M059J (cell line): ENCODE results near the gene REN. TPM values are rescaled to one million over a fixed set of nuclear protein-coding genes. Genes with fewer than 3 reads are reported as not detected.

Experiments
- DNase-seq: peaks from one replicate; pipeline ENCODE4 v3.0.0-alpha.2; 2012; ENCODE audit warnings: low read depth
- total RNA-seq: library from RNA; depleted of rRNA; stranded (reverse); fragments of >200 nt; shearing (Covaris generic); gene quantifications from 2 replicates; pipeline ENCODE4 v1.2.3, GENCODE V29; 2014

REN gene
- total RNA-seq, 1 experiment from 2014 or later, result 0.25 TPM

GRCh38 chr1:204191456-204191855, 25.3 kb upstream of the REN start:
- DNase-seq, result no peak

DNA sequence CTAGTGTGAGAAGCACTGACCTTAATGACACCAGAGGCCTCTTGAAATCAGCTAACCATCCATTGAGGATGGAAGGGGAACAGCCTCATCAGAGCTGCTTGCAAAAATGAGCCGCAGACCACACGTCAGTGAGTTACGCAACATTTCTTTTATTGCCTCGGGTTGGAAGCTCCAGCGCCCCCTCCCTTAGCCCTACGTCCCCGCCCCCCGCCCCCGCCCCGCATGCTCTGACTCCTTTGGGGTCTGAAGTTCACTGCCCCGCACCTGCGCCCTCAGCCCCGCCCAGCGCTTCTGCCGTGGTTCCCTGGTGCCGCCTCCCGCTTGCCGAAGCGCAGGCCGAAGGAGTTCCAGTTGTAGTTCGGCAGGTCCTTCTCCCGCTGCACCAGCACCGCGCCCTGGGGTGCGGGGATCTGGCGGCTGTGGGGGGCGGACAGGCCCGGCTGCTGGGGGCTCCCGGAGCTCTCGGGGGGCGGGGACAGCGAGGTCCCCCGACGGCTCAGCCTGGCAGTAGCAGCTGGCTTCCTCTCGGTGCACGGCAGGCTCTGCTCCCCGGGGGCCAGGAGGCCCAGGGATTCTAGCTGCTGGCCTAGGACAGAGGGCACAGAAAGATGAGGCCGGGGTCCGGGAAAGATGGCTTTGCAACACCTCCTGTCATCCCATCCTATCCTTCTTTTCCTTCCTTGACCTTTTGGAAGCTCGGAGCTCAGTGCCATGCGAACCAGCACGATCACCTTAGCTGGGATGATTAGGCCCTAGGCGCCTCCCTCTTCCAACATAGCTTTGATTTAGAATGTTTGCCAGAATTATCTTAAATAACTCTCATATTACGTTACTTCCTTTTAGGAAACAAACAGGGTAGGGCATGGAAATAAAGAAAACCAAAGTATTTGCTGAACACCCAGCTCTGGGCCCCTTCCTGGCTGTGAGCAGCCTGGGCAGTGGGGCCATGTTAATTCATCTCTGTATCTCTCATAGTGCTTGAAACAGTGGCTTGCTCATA, 24.4 kb upstream of the REN start:
- no peak for DNase-seq

- DNase-seq, result no peak
Observed at GRCh38 chr1:204188959-204189639, 23.0 kb upstream of the REN start.

GRCh38 chr1:204186597-204186996, 20.5 kb upstream of the REN start:
- no peak for DNase-seq

DNA sequence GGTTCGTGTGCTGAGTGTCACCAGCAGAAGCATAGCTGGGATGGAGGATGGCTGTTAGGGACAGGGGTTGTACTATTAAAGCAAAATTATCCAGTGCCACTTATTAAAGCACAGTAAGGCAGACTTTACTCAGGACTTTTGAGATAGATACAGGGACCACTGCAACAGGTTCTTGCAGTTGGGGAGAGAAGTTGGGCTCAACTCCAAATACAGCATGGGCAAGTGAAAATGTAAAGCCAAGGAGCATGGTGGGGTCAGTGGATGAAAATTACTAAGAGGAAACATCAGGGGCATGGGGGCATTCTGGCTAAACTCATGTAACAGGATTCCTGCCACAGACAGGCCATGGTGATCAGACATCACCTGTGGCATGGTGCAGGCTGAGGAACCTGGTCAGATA, 15.0 kb upstream of the REN start:
- DNase-seq, result no peak

DNA sequence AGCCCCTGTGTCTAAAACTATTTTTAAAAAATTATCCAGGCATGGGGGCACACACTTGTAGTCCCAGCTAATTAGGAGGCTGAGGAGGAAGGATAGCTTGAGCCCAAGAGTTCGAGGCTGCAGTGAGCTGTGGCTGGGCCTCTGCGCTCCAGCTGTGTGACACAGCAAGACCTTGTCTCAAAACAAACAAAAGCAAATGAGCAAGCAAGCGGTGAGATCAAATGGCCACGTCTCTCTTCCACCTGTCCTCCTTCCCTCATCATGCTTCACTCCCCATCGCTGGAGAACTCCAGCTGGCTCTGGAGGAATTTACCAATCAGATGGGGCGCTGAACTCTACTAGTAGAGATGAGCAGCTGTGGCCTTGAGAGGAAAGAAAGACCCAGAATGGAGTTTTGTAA, 14.0 kb upstream of the REN start:
- no peak for DNase-seq

DNA sequence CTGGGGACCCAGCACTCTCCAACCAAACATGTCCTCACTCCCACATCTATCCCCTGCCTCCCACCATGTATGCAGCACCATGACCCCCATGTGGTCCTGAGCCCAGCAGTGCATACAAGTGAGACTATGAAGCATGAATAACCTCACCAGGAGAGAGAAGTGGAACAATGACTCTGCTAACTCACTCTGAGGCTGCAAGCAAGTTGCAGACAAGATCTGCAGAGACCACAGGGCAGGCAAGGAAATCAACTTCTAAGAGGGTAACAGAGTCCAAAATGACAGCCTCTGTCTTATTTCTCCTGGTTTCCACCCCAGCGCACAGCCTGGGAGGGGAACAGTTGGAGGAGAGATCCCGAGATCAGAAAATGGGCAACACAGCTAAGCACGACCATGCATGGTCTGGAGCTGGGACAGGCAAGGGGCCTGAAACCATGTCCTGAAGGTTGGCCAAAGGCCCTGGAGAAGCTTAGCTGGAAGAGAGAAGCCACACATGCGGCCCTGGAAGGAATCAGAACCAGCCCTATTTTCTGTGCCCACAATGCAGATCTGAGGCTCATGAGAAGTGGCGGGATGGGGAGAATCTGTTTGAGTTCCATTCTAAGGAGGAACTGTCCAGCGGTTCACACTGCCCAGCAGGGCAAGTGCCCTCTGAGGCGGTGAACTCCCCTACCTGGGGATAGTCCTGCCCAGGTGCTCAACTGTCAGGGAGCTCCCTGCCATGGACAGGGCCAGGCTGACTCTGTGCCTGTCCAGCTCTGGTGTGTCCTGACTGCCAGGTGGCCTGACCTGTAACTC, 12.5 kb upstream of the REN start:
- DNase-seq, result no peak

DNA sequence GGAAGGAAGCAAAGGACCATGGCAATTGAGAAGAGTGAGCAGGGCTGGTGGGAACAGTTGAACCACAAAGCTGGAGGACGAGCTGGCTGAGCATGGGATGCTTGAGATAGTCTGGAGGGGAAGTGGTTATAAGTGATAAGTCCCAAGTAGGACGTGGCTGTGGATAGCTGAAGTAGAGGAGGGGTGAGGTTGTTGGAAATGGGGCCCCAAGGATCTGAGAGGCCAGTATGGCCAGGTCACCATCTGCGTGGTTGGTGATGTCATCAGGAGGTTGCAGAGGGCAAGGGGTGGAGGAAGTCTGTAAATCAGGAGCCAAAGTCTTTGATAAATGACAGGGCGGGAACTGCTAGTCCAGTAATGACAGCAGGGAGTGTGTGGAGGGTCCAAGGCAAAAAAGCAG, 11.0 kb upstream of the REN start:
- DNase-seq, result peak; percentile 60

DNA sequence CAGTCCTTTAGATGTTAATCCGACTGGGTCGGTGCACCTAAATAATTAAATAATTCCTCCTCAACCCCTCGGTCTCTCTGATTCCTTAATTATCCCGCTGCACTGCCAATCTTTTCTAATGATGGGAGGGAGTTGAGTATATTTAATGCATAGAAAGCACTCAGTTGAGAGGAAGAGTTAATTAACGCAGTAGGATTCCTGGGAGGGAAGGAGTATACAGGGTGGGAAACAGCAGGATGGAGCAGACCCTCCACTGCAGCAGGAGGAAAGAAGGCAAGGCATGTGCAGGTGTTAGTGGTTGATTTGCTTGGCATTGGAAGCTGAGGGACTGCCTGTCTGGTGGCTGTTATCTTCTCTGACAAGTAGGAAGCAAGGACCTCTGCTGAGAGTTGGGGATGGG, 9.9 kb upstream of the REN start:
- no peak for DNase-seq

- DNase-seq, result no peak
Observed at GRCh38 chr1:204174958-204175357, 8.8 kb upstream of the REN start.

GRCh38 chr1:204172404-204173029, 6.4 kb upstream of the REN start:
- DNase-seq, result no peak

GRCh38 chr1:204171751-204172178, 5.6 kb upstream of the REN start:
- DNase-seq, result peak; percentile 94

DNA sequence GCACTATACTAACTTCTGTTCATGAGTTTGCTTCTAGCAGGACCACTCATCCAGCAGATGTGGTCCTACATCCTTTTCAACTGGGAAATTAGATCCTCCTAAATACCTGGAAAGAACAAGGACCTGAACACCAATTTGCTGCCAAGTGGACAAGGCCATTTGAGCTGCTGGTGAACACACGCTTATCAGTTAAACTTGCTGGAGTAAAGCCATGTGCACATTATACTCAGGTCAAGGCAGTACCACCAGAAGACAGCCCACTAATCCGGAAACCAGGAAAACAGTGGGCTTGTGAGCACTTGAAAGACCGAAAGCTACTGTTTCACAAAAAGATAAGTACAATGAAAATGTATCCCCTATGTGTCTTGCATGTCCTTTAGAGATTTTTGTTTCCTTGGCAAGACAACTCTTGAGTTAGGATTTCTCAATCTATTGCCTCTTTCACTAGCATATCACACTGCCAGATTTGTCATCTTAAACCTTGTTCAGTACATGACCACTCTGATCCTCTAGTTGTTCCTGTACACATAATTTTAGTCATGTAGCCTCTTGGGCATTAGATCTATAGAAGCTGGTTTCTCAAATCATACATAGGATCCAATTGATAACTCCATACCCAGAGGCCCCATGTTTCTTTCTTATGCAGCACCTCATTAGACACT, 4.5 kb upstream of the REN start:
- no peak for DNase-seq

DNA sequence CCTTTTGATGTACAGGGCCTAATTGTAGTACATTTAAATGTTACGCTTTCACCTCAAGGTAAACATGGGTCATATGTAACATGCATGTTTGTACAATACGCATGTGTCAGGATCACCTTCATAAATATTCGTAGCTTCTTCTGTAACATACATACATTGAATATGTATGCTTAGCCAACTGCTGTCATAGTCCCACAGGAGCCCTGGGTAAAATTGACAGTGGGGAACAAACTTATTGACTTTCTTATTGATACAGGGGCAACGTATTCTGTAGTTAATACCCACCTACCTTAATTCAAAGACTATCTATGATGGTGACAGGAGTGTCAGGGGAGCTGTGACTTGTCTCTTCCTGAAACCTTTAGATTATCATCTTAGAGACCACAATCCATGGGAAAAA, 3.7 kb upstream of the REN start:
- DNase-seq, result no peak

GRCh38 chr1:204167730-204168129, 1.6 kb upstream of the REN start:
- no peak for DNase-seq

DNA sequence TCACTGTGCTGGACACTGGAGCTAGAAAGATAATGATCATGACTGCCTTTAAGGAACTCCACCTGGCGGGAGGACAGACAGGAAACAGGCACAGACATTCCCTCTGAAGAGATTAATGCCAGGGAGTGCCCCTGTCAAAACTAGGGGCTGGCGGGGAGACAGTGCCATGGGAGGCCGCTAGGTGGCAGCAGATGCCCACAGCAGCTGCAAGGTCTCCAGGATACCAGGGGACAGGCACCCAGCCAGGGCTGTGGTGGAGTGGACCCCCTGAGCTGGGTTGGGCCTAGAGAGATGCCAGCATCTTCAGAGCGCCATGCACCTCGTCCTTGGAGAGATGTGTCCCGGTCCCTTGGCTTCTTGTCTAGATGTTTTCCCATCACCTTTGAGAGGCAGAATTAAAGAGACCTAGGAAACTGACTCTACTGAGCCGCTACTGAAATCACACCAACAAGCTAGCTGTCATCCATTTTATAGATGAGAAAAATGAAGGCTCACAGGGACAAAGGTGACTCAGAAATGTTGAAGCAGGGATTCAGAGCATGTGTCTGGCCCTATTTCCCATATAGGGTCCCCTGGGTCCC, 3.6 kb downstream of the REN start:
- DNase-seq, result peak; percentile 78

DNA sequence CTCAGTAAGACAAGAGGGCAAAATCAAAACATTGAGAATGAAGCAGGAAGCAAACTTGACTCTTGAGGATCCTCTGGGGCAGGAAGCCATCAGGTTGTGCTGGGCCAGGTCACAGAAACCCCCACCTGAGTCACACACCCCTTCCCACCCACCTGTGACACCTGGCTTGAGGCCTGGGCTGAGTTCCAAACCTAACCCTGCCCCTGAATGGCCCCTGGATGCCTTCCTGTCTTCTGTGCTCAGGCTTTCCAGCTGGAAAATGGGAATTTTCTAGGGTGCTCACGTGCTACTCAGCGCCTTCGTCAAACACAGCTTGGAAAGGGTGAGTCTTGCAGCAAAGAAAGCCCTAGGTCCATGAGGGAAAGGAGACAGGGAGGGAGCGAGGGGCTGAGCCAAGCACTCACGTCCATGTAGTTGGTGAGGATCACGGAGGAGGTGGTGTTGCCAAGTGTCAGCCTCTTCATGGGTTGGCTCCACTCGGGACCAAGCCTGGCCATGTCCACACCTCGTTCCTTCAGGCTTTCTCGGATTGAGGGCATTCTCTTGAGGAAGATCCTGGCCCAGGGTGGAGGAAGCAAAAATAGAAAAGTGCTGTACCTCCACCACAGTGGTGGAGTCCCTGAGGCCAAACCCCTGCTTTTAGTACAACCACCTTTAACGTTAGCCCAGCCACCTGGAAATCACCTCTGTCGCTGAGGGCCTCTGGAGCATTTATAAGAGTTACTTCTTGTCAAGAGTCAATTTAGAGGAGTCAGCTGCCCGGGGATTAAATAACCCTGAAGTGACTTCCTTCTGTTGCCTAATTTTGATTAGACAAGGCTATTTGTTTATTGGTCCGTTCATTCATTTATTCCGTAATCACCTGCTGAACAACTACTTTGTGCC, 4.3 kb downstream of the REN start:
- no peak for DNase-seq

DNA sequence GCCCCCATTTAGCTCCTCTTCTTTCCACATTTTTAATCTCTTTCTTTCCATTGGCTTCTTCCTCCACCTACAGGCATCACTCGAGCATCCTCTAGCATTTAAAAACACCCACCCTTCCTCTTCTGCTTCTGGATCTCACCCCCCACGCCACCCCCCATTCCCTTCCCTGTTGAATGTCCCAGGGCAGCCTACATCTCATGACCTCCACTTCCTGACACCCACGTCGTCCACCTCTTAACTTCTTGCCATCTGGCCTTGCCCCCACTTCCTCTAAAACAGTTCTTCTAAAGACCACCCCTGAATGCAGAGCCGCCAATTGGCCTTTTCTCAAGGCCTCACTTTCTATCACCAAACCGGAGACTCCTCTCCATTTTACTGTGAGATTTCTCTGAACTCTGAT, 8.2 kb downstream of the REN start:
- no peak for DNase-seq

DNA sequence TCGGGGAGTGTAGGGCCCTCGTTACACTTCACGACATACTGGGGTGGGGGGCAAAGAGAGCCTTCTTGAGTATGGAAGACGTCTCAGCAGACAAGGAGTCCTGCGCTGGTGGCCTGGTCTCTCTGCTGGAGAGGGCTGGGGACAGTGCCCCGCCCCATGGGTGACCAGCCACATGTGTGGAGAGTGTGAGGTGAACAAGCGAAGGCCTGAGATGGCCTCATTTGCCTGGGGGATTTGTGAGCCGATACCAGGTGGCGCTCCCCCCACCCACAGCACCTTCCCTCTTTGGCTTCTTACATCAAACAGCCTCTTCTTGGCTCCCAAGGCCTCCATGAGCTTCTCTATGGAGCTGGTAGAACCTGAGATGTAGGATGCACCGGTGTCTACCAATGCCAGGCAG, 10.3 kb downstream of the REN start:
- DNase-seq, result no peak
